Measurements from ENCODE around the gene EML6.

- TF ChIP-seq CTCF (IDR thresholded peaks at IDR 0.05; ENCODE audit: low read depth, low read length) = no peak
- no peak for TF ChIP-seq EZH2phosphoT487 (IDR thresholded peaks at IDR 0.05; ENCODE audit: low read depth)
Observed at GRCh38 chr2:54999182-54999581, 275.7 kb downstream of the EML6 start.
